ENCODE measurements around the gene LILRB3. TPM values are rescaled to one million over a fixed set of nuclear protein-coding genes. Genes with fewer than 3 reads are reported as not detected.
"Not testable (repeated sequence)": the region's sequence is repeated elsewhere in the genome, so short reads cannot be mapped to it uniquely, and the experiment has no call there.

Gene LILRB3
- total RNA-seq, 1 experiment from 2014 or later: 0.81 TPM

DNA sequence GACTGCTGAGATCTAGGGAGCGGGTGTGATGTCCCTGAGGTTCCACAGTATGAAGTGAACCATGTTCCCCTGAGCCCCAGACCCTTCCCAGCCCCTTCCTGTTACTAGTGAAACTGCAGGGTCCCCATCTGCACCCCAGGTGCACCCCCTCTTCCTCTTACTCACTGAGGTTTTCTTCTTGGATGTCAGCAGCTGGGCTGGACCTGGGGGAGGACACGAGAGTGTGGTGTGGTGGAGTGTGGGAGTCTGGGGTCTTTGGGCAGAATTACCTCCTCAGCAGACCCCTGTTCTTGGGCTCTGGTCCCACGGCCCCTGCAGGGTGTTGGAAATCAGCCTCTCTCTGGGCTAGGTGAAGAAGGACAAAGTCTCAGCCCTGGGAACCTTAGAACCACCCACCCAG lies 23.1 kb upstream of the LILRB3 start:
- in situ Hi-C loops (cut with HindIII; ENCODE audit: low sequenced_read_pairs): no loop called here

DNA sequence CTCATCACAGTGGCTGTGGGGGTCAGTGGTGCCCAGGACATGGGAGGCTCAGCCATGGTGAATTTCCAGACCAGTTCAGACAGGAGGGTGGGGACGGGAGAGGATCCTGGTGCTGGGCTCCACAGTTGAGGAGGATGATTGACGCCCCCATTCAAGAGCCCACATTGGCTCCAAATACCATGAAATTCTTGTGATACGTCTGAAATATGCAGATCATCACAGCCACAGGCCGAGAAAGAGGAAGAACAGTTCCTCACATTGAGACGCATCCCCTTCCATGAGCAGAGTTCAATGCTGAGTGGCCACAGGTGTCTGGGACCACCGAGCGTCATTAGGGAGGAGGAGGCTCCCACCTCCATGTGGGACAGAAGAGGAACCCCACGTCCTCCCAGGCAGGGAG lies 21.0 kb upstream of the LILRB3 start:
- in situ Hi-C loops (cut with HindIII; ENCODE audit: low sequenced_read_pairs); DNase-seq (ENCODE audit: low spot score): not testable (repeated sequence)

More for the DNA sequence above, 23.1 kb upstream of the LILRB3 start:
- DNase-seq (ENCODE audit: low spot score): no peak

DNA sequence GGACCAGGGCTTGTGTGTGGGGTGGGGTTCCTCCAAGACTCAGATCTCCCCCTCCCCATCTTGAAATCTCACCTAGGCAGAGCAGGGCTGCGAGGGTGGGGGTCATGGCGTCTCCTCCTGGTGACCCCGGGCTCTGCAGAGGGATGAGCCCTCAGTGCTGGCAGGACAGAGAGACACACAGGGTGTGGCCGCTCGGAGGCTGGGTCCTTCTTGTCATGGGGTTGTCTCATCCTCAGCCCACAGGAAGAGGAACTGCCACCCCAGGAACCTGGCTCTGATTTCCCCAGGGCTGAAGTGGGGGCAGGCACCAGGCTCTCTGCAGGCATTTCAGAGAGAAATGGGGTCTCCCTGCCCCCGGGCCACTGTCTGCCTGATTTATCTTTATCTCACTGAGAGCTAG lies 19.8 kb upstream of the LILRB3 start, which contains the start of gene LILRA6:
Gene LILRA6, minus strand, starts transcription at position 145 of the 400 bp plus-strand sequence.
- in situ Hi-C loops (cut with HindIII; ENCODE audit: low sequenced_read_pairs); DNase-seq (ENCODE audit: low spot score): not testable (repeated sequence)

DNA sequence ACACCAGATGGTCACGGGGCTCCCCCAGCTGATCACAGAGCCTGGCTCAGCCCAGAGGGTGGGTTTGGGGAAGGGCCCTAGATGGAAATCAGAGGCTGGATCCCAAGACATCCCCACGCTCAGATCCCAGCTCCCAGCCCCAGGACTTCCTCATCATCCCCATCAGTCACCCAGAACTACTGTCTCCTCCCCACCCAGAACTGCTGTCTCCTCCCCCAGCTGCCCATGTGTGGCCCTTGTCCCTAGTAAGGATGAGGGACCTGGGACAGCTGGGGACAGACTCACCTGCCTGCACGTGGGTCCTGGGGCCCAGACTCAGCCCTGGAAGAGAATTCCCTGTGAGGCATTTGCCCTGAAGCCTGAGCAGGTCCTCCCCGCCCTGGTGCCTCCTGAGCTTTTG lies 19.4 kb upstream of the LILRB3 start:
- in situ Hi-C loops (cut with HindIII; ENCODE audit: low sequenced_read_pairs): not testable (repeated sequence)

DNA sequence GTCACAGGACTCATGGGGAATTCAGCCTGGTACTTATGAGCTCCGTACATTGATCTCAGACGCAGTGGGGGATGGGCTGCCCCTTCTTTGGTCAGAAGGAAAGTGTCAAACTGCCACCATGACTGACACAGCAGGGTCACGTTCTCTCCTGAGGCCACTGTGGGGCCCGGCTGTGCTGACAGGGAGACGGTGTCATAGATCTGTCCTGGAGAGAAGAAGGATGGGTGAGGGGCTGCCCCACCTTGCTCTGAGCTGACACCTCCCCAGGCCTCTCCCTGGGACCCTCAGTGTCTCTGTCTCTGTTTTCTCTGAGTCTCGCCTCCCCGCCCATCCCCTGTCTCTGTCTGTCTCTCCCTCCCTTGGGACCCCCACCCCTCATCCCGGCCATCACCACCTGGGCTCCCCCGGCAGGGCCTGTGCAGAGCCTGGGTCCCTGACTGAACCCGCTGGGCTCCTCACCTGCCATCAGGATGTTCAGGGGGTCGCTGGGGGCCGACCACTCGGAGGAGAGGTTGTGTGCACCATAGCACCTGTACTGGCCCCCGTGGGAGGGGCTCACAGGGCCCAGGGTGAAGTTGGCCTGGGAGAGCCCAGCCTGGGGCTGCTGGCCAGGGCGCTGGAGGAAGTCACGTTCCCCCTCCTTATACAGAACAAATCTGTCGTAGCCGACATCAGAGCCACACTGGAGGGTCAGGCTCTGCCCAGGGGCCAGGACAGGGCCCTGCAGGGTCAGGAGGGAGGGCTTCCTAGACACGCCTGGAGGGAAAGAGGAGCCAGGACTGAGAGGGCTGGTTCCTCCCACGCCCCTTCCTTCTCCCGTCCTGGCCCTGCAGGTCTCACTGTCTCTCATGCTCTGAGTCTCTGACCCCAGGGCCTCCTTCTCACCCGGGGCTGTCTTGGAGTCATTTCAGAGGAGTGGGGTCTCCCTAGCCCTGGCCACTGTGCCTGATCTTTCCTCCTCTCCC lies 17.8 kb upstream of the LILRB3 start:
- in situ Hi-C loops (cut with HindIII; ENCODE audit: low sequenced_read_pairs); DNase-seq (ENCODE audit: low spot score): not testable (repeated sequence)

More for the DNA sequence above, 19.4 kb upstream of the LILRB3 start:
- DNase-seq (ENCODE audit: low spot score): not testable (repeated sequence)

DNA sequence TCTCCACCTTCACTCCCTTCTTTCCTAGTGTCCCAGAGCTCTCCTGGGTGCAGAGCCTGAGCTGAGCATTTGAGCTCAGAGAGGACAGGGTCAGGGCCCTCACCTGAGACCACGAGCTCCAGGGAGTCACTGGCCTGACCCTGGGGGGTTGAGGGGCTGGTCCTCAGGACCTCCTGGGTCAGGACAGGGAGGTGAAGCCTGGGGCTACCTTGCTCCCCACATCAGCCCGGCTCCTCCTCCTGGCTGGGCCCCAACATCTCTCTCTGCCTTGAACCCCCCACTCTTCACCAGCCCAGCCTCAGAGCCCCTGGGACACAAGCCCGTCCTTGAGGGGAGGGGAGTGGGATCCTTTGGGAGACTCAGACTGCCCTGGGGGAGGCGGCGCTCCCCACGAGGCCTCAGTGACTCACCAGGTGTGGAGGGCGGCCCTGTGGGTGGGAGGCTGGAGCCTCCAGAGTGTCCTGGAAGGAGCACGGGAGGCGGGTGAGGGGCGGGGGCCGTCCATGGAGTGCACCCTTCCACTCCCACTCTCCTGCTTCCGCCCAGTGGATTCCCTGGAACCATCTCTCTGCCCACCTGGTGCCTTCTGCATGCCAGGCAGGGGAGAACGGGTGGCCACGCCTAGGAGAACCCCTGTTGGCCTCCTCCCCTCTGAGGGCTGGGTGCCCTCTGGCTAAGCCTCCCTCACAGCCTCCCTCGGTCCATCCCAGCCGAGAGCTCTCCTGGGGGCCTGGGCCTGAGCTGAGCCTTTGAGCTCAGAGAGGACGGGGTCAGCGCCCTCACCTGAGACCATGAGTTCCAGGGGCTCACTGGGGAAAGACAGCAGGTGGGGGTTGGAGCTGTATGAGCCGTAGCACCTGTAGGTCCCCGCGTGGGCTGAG lies 16.9 kb upstream of the LILRB3 start:
- in situ Hi-C loops (cut with HindIII; ENCODE audit: low sequenced_read_pairs); DNase-seq (ENCODE audit: low spot score): not testable (repeated sequence)

DNA sequence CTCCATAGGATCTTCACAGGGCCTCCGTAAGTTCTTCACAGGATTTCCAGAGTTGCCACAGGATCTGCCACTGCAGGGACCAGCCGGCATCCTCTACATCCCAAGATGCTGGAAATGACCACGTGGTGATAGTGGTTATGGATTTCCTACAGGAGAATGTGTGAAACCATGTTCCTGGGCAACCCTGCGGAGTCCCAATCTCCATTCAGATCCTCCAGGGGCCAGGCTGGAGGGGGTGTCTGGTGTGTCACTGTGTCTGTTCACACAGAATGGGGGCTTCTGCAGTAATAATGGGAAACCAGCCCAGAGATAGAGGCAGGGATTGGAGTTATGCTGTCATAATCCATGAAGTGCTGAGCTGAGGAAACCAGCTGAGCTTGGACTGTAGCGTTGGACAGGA lies 11.1 kb upstream of the LILRB3 start:
- in situ Hi-C loops (cut with HindIII; ENCODE audit: low sequenced_read_pairs): no loop called here
- no peak for DNase-seq (ENCODE audit: low spot score)

DNA sequence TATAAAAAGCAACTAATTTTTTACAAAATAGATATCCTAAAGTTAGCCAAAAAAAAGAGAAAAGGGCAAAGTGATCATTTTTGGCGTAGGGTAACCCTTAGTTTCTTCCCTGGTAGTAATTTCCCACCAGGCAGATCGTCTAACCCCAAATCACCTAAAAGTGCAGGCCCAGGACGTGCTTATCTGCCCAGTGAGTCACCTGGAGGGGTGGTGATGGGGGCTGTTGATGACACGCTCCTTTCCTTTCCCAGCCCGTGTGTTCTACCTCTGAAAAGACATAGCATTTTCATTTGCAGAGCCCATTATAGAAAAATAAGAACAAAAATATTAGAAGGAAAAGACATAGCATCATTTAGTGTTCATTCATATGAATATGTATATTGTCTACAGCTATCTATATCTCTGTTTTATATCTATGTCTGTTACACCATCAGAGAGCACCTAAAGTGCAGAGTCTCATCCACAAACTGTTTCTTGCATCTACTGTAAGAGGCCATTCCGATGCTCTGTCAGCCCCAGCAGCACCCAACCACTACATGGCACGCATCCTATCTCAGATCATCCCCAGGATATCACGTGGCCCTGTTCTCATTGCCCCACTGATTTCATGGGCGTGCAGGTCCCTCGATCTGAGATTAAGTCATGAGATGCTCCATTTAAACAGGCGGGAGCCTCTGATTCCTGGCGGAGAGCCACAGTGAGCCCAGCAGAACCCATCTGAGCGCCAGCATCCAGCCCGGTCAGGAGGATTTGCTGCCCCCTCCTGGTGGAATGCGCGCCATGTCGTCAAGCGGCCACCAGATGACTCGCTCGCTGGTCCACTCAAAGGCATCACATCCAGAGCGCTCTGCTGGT lies 8.5 kb upstream of the LILRB3 start:
- in situ Hi-C loops (cut with HindIII; ENCODE audit: low sequenced_read_pairs): no loop called here
- peak; percentile 87 for DNase-seq (ENCODE audit: low spot score)

DNA sequence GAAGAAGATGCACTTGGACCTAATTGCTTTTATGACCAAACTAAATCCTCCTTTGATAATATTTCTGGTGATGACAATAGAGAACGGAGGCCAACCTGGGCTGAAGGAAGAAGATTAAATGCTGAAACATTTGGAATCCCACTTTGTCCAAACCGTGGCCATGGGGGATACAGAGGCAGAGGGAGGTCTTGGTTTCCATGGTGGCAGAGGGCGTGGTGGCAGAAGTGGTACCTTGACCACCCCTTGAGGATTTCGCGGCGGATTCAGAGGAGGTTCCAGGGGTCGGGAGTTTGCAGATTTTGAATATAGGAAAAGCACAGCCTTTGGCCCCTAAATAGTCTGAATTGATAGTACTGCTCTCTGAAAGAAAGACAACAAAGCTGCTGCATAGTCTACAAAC lies 7.2 kb upstream of the LILRB3 start:
- no peak for DNase-seq (ENCODE audit: low spot score)
- in situ Hi-C loops (cut with HindIII; ENCODE audit: low sequenced_read_pairs): no loop called here

DNA sequence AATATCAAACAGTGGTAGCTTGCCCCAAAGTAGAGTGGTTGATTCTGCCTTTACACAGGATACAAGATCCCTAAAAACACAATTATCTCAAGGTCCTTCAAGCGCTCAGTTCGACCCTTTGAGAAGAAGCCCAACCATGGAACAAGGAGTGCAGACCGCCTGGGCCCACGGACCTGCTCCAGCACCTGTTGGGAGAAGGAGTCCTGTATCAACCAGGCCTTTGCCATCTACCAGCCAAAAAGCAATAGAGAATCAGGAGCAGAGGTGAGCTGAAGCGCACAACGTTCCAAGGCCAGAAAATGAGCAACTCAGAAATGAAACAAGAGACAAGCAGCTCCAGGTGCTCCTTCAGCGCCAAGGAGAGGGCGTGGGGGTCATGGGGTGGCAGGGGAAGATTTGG lies 6.3 kb upstream of the LILRB3 start:
- no peak for DNase-seq (ENCODE audit: low spot score)
- in situ Hi-C loops (cut with HindIII; ENCODE audit: low sequenced_read_pairs): no loop called here

DNA sequence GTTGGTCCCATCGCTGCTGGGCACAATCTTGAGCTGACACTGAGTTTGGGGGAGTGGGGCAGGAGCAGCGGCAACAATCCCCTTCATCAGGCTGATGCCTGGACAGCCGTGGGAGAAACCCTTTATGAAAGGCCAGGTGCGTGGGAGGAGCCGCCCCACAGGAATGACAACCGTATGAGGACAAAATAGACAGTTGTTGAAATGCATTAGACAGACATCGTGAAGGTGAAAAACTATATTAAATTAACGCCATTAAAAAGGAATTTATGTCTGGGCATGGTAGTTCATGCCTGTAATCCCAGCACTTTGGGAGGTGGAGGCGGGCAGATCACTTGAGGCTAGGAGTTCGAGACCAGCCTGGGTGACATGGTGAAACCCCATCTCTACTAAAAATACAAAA lies 1.8 kb upstream of the LILRB3 start:
- in situ Hi-C loops (cut with HindIII; ENCODE audit: low sequenced_read_pairs); DNase-seq (ENCODE audit: low spot score): not testable (repeated sequence)

DNA sequence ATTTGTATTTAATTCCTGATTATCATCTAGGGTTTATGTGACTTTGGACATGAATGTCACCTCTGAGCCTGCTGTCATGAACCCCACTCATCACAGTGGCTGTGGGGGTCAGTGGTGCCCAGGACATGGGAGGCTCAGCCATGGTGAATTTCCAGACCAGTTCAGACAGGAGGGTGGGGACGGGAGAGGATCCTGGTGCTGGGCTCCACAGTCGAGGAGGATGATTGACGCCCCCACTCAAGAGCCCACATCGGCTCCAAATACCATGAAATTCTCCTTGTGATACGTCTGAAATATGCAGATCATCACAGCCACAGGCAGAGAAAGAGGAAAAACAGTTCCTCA lies 1.1 kb upstream of the LILRB3 start:
- DNase-seq (ENCODE audit: low spot score); in situ Hi-C loops (cut with HindIII; ENCODE audit: low sequenced_read_pairs): not testable (repeated sequence)

DNA sequence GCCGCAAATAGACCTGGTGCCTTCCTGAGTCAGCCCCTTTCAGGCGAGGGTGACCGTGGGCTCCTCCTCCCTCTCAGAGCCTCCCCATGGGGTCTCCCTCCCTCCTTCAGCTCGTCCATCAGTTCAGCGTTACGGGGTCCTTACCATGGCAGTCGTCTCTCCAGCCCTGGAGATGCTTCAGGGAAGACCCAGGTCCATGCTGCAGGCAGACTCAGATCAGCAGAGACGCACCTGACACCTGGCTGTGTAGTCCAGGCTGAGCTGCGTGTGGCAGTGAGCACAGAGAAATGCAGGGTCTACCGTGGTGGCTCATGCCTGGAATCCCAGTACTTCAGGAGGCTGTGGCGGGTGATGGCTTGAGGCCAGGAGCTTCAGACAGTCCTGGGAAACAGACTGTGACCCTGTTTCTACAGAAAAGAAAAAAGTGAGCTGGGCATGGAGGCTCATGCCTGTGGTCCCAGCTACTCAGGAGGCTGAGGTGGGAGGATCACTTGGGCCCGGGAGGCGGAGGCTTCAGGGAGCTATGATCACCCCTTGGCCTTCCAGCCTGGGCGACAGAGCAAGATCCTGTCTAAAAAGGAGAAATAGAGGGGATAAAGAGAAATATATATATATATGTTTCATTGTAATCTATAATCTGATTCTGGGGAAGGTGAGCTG lies 600 bp upstream of the LILRB3 start:
- in situ Hi-C loops (cut with HindIII; ENCODE audit: low sequenced_read_pairs); DNase-seq (ENCODE audit: low spot score): not testable (repeated sequence)

DNA sequence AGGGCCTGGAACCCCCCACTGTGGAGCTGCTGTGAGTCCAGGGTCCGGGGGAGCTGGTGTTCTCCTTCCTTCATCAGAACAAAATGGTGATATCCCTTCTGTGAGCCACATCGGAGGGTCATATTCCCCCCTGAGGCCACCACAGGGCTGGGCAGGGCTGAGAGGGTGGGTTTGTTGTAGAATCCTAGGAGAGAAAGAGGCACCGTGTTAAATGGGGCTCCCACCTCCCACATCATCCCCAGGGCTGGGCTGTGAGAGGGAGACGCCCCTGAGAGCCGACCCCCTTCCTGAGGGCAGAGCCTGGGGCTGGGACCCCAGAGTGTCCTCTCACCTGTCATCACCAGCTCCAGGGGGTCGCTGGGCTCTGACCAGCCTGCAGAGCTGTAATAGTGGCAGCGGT lies 860 bp downstream of the LILRB3 start:
- DNase-seq (ENCODE audit: low spot score); in situ Hi-C loops (cut with HindIII; ENCODE audit: low sequenced_read_pairs): not testable (repeated sequence)

DNA sequence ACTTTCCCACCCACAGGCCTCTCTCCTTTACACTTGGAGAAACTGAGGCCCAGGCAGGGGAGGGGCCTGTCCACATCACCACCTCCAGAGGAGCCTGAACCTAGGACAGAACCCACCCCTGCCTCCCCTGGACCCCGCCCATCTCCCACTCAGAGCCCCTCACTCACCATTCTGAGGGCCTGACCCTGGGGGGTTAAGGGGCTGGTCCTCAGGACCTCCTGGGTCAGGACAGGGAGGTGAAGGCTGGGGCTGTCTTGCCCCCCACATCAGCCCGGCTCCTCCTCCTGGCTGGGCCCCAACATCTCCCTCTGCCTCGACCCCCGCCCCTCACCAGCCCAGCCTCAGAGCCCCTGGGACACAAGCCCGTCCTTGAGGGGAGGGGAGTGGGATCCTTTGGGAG lies 3.1 kb downstream of the LILRB3 start:
- DNase-seq (ENCODE audit: low spot score); in situ Hi-C loops (cut with HindIII; ENCODE audit: low sequenced_read_pairs): not testable (repeated sequence)

DNA sequence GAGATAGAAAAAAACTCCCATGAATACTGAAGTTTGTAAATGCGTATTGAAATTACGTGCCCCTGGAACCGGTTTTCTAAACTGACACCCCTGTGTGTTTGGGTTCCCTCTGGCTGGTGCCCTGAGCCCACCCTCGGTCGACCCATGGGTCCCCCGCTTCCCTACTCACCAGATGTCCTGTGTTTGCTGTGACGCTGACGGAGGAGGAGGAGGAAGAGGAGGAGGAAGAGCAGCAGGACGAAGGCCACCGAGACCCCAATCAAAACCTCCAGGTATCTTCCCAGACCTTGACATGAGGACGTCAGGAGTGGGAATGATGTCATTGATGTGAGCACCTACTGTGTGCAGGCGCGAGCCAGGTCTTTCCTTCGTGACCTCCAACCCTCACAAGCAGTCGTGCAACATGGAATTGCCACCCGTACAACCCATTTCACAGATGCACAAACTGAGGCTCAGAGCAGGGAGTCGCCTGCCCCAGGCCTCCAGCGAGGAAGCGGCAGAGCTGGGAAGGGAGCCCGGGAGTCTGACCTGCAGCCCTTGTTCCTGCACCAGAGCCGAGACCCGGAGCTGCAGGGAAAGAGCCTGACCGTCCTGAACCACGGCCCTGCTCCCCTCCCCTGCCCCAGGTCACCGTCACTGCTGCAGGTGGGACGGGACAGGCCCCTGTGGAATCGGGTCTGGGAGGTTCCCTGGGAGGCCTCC lies 3.7 kb downstream of the LILRB3 start:
- no peak for DNase-seq (ENCODE audit: low spot score)
- in situ Hi-C loops (cut with HindIII; ENCODE audit: low sequenced_read_pairs): no loop called here

DNA sequence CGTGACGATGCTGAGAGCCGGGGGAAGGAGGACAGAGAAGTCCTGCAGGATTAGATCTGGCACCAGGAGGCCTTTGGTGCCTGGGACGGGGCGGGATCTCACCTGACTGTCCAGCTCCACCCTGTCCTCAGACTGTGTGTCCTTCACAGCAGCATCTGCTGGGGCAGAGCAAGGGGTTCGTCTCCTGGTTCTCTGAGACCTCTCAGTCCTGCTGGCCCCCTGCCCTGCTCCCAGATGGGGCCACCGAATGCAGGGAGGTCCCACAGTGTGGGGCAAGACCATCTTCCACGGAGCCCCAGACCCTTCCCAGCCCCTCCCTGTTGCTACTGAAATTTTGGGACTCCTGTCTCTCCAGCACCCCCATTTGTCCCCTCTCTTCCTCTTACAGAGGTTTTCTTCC lies 4.5 kb downstream of the LILRB3 start:
- in situ Hi-C loops (cut with HindIII; ENCODE audit: low sequenced_read_pairs): no loop called here
- DNase-seq (ENCODE audit: low spot score): no peak
